H9 (cell line): ENCODE results near the gene NPIPB8. TPM values are rescaled to one million over a fixed set of nuclear protein-coding genes. Genes with fewer than 3 reads are reported as not detected.

ENCODE experiments used
- DNase-seq: peaks from one replicate; pipeline ENCODE4 v3.0.0-alpha.2; 2017
- H2AFZ ChIP-seq: one replicate; pipeline ENCODE4 v1.6.1; 2013; ENCODE audit warnings: mild to moderate bottlenecking, low read length, control low read depth, moderate library complexity
- H2AK5ac ChIP-seq: 2 replicates; pipeline ENCODE4 v1.6.1; 2013; ENCODE audit warnings: low read length, control low read depth, mixed read lengths; ENCODE audit not compliant: insufficient read length
- H2BK120ac ChIP-seq: one replicate; pipeline ENCODE4 v1.6.1; 2013; ENCODE audit warnings: low read depth, mild to moderate bottlenecking, low read length, control low read depth, inconsistent platforms; ENCODE audit not compliant: poor library complexity, severe bottlenecking
- H2BK12ac ChIP-seq: 2 replicates; pipeline ENCODE4 v1.6.1; 2013; ENCODE audit warnings: low read length, control low read depth, mixed read lengths, low read depth; ENCODE audit not compliant: insufficient read length
- H2BK15ac ChIP-seq: 2 replicates; pipeline ENCODE4 v1.6.1; 2013; ENCODE audit warnings: low read depth, low read length, control low read depth
- H2BK20ac ChIP-seq: one replicate; pipeline ENCODE4 v1.6.1; 2013; ENCODE audit warnings: low read depth, mild to moderate bottlenecking, low read length, control low read depth, inconsistent platforms; ENCODE audit not compliant: poor library complexity, severe bottlenecking
- H2BK5ac ChIP-seq: 2 replicates; pipeline ENCODE4 v1.6.1; 2013; ENCODE audit warnings: low read length, control low read depth, mixed read lengths; ENCODE audit not compliant: insufficient read length
- H3K14ac ChIP-seq: 2 replicates; pipeline ENCODE4 v1.6.1; 2013; ENCODE audit warnings: low read length, control low read depth; ENCODE audit not compliant: insufficient read depth
- H3K18ac ChIP-seq: 2 replicates; pipeline ENCODE4 v1.6.1; 2013; ENCODE audit warnings: low read depth, mild to moderate bottlenecking, mixed read lengths, low read length, control low read depth; ENCODE audit not compliant: insufficient read length
- H3K23ac ChIP-seq: 2 replicates; pipeline ENCODE4 v1.6.1; 2013; ENCODE audit warnings: low read length, control low read depth, mixed read lengths, low read depth; ENCODE audit not compliant: insufficient read length
- H3K23me2 ChIP-seq: 2 replicates; pipeline ENCODE4 v1.6.1; 2013; ENCODE audit warnings: low read depth, mild to moderate bottlenecking, mixed read lengths, low read length, control low read depth; ENCODE audit not compliant: insufficient read length, poor library complexity, severe bottlenecking
- H3K27ac ChIP-seq: 2 replicates; pipeline ENCODE4 v1.5.1; 2013; ENCODE audit warnings: low read length, control low read depth, mixed read lengths, low read depth; ENCODE audit not compliant: insufficient read length
- H3K27me3 ChIP-seq: 2 replicates; pipeline ENCODE4 v1.6.1; 2013; ENCODE audit warnings: low read length, control low read depth, inconsistent platforms; ENCODE audit not compliant: insufficient read depth
- H3K4ac ChIP-seq: 2 replicates; pipeline ENCODE4 v1.6.1; 2013; ENCODE audit warnings: low read depth, mild to moderate bottlenecking, control low read depth, inconsistent platforms, low read length, moderate library complexity
- H3K4me1 ChIP-seq: 2 replicates; pipeline ENCODE4 v1.6.1; 2013; ENCODE audit warnings: low read length, control low read depth, inconsistent platforms; ENCODE audit not compliant: insufficient read depth
- H3K4me2 ChIP-seq: 2 replicates; pipeline ENCODE4 v1.6.1; 2013; ENCODE audit warnings: low read length, control low read depth, mixed read lengths; ENCODE audit not compliant: insufficient read length, insufficient read depth
- H3K56ac ChIP-seq: 2 replicates; pipeline ENCODE4 v1.6.1; 2013; ENCODE audit warnings: low read depth, mild to moderate bottlenecking, mixed read lengths, low read length, control low read depth; ENCODE audit not compliant: insufficient read length
- H3K79me1 ChIP-seq: 2 replicates; pipeline ENCODE4 v1.6.1; 2013; ENCODE audit warnings: low read depth, mild to moderate bottlenecking, moderate library complexity, low read length, control low read depth, inconsistent platforms; ENCODE audit not compliant: insufficient read depth, poor library complexity, severe bottlenecking
- H3K79me2 ChIP-seq: 2 replicates; pipeline ENCODE4 v1.6.1; 2013; ENCODE audit warnings: low read length, control low read depth, inconsistent platforms; ENCODE audit not compliant: insufficient read depth
- H3K9ac ChIP-seq: 2 replicates; pipeline ENCODE4 v1.6.1; 2013; ENCODE audit warnings: low read length, control low read depth, mixed read lengths; ENCODE audit not compliant: insufficient read length; ENCODE audit errors: extremely low read depth
- H3K9me3 ChIP-seq: one replicate; pipeline ENCODE4 v1.6.1; 2013; ENCODE audit warnings: low read depth, low read length, inconsistent platforms; ENCODE audit not compliant: control insufficient read depth
- H3T11ph ChIP-seq: one replicate; pipeline ENCODE4 v1.6.1; 2013; ENCODE audit warnings: mild to moderate bottlenecking, low read length, control low read depth, inconsistent platforms
- H4K20me1 ChIP-seq: one replicate; pipeline ENCODE4 v1.6.1; 2013; ENCODE audit not compliant: control insufficient read depth, insufficient read length, insufficient read depth
- H4K5ac ChIP-seq: 2 replicates; pipeline ENCODE4 v1.6.1; 2013; ENCODE audit warnings: low read depth, mild to moderate bottlenecking, mixed read lengths, low read length, control low read depth; ENCODE audit not compliant: insufficient read length
- H4K8ac ChIP-seq: replicated peaks from 2 replicates; pipeline ENCODE4 v1.6.1; 2013; ENCODE audit warnings: low read length, control low read depth, mixed read lengths, low read depth; ENCODE audit not compliant: insufficient read length
- H4K91ac ChIP-seq: 2 replicates; pipeline ENCODE4 v1.6.1; 2013; ENCODE audit warnings: low read depth, mild to moderate bottlenecking, moderate library complexity, mixed read lengths, low read length, control low read depth; ENCODE audit not compliant: insufficient read length
- H3K27ac Mint-ChIP-seq, 3 experiments: 2 replicates in 2 of 3; 3 replicates in 1 of 3; pipeline ENCODE4 v1.8.0; 2020 to 2021; ENCODE audit warnings: mixed read lengths in 3 of 3, mild to moderate bottlenecking in 1 of 3, moderate library complexity in 1 of 3
- H3K27me3 Mint-ChIP-seq: 2 replicates; pipeline ENCODE4 v1.8.0; 2021; ENCODE audit warnings: low read depth, mild to moderate bottlenecking, moderate library complexity, mixed read lengths
- H3K36me3 Mint-ChIP-seq, 3 experiments: 2 replicates in 2 of 3; 3 replicates in 1 of 3; pipeline ENCODE4 v1.8.0; 2020 to 2021; ENCODE audit warnings: low read depth in 3 of 3, mixed read lengths in 3 of 3; ENCODE audit not compliant: insufficient read depth in 1 of 3
- H3K4me1 Mint-ChIP-seq, 2 experiments: 2 replicates each; pipeline ENCODE4 v1.8.0; 2020; ENCODE audit warnings: mixed read lengths in 2 of 2
- H3K4me3 Mint-ChIP-seq, 2 experiments: 2 replicates in 1 of 2; 3 replicates in 1 of 2; pipeline ENCODE4 v1.8.0; 2020 to 2021; ENCODE audit warnings: mild to moderate bottlenecking in 2 of 2, mixed read lengths in 2 of 2, moderate library complexity in 1 of 2
- H3K9me3 Mint-ChIP-seq, 2 experiments: 2 replicates in 1 of 2; 3 replicates in 1 of 2; pipeline ENCODE4 v1.8.0; 2020; ENCODE audit warnings: mild to moderate bottlenecking in 2 of 2, mixed read lengths in 2 of 2, moderate library complexity in 1 of 2
- CTCF ChIP-seq: fragments of 200-600 bp; sonication (generic); conservative IDR thresholded peaks from 3 replicates; pipeline ENCODE4 v1.8.0; 2021; ENCODE audit warnings: antibody characterized with exemption, mild to moderate bottlenecking
- WGBS: extraction: QIAGEN DNeasy Blood & Tissue Kit; methylation state at CpG from one replicate; pipeline ENCODE4 v1.1.7; 2013; ENCODE audit warnings: missing lambda C conversion rate, low lambda C conversion rate, mixed read lengths; ENCODE audit not compliant: insufficient read length; ENCODE audit errors: extremely low coverage; 5-methylcytosine and 5-hydroxymethylcytosine counted together
- total RNA-seq: library from RNA; stranded (reverse); gene quantifications from 2 replicates; pipeline ENCODE4 v1.2.1, GENCODE V29; 2021

The NPIPB8 gene
- total RNA-seq, 1 experiment from 2014 or later, result not detected

GRCh38 chr16:28589930-28590329 is 47.9 kb upstream of the NPIPB8 start:
- H3K9ac ChIP-seq, result no peak overlapping the region
- no peaks in the 10 kb centered on the region for H3K79me1 ChIP-seq
- no peak overlapping the region for H3K14ac ChIP-seq
- H3K23ac ChIP-seq, result no peak overlapping the region
- DNase-seq, result no peak
- no peak overlapping the region for H2BK120ac ChIP-seq
- Mint-ChIP-seq H3K27ac (no peak overlapping the region), H3K27me3 (no peaks in the 10 kb centered on the region), H3K36me3 (peaks cover 16 to 52% (median 39%) of the 10 kb centered on the region in 3 experiments), H3K4me1 (no peaks in the 10 kb centered on the region), H3K4me3 (no peak overlapping the region), H3K9me3 (no peaks in the 10 kb centered on the region)
- H2BK15ac ChIP-seq, result no peak overlapping the region
- no peak overlapping the region for H3K56ac ChIP-seq
- no peak overlapping the region for H3T11ph ChIP-seq
- no peak overlapping the region for H4K91ac ChIP-seq
- H3K79me2 ChIP-seq, result no peaks in the 10 kb centered on the region
- no peaks in the 10 kb centered on the region for H3K27me3 ChIP-seq
- H3K9me3 ChIP-seq, result no peaks in the 10 kb centered on the region
- H3K4ac ChIP-seq, result no peak overlapping the region
- H3K4me2 ChIP-seq, result no peak overlapping the region
- H3K23me2 ChIP-seq, result no peaks in the 10 kb centered on the region
- no peaks in the 10 kb centered on the region for H4K20me1 ChIP-seq
- H3K4me1 ChIP-seq, result no peaks in the 10 kb centered on the region
- no peak overlapping the region for H4K8ac ChIP-seq
- H2BK20ac ChIP-seq, result no peak overlapping the region
- no peak overlapping the region for H3K18ac ChIP-seq
- H2AFZ ChIP-seq, result no peak overlapping the region
- no peak overlapping the region for H2AK5ac ChIP-seq
- H3K27ac ChIP-seq, result no peak overlapping the region
- H2BK5ac ChIP-seq, result no peak overlapping the region
- no peak overlapping the region for H2BK12ac ChIP-seq
- WGBS, result no CpG with 5 or more reads among the region's 13 CpGs
- H4K5ac ChIP-seq, result no peak overlapping the region
- no peak for TF ChIP-seq CTCF
